H9 (cell line): ENCODE results near the gene DYRK1B. TPM values are rescaled to one million over a fixed set of nuclear protein-coding genes. Genes with fewer than 3 reads are reported as not detected.
A peak's percentile ranks its signal among the peaks of the same experiment; 100 is the strongest.

Experiments used
- DNase-seq: peaks from one replicate; pipeline ENCODE4 v3.0.0-alpha.2; 2017
- H2AFZ ChIP-seq: one replicate; pipeline ENCODE4 v1.6.1; 2013; ENCODE audit warnings: mild to moderate bottlenecking, low read length, control low read depth, moderate library complexity
- H2AK5ac ChIP-seq: 2 replicates; pipeline ENCODE4 v1.6.1; 2013; ENCODE audit warnings: low read length, control low read depth, mixed read lengths; ENCODE audit not compliant: insufficient read length
- H2BK120ac ChIP-seq: one replicate; pipeline ENCODE4 v1.6.1; 2013; ENCODE audit warnings: low read depth, mild to moderate bottlenecking, low read length, control low read depth, inconsistent platforms; ENCODE audit not compliant: poor library complexity, severe bottlenecking
- H2BK12ac ChIP-seq: 2 replicates; pipeline ENCODE4 v1.6.1; 2013; ENCODE audit warnings: low read length, control low read depth, mixed read lengths, low read depth; ENCODE audit not compliant: insufficient read length
- H2BK15ac ChIP-seq: 2 replicates; pipeline ENCODE4 v1.6.1; 2013; ENCODE audit warnings: low read depth, low read length, control low read depth
- H2BK20ac ChIP-seq: one replicate; pipeline ENCODE4 v1.6.1; 2013; ENCODE audit warnings: low read depth, mild to moderate bottlenecking, low read length, control low read depth, inconsistent platforms; ENCODE audit not compliant: poor library complexity, severe bottlenecking
- H2BK5ac ChIP-seq: 2 replicates; pipeline ENCODE4 v1.6.1; 2013; ENCODE audit warnings: low read length, control low read depth, mixed read lengths; ENCODE audit not compliant: insufficient read length
- H3K14ac ChIP-seq: 2 replicates; pipeline ENCODE4 v1.6.1; 2013; ENCODE audit warnings: low read length, control low read depth; ENCODE audit not compliant: insufficient read depth
- H3K18ac ChIP-seq: 2 replicates; pipeline ENCODE4 v1.6.1; 2013; ENCODE audit warnings: low read depth, mild to moderate bottlenecking, mixed read lengths, low read length, control low read depth; ENCODE audit not compliant: insufficient read length
- H3K23ac ChIP-seq: 2 replicates; pipeline ENCODE4 v1.6.1; 2013; ENCODE audit warnings: low read length, control low read depth, mixed read lengths, low read depth; ENCODE audit not compliant: insufficient read length
- H3K23me2 ChIP-seq: 2 replicates; pipeline ENCODE4 v1.6.1; 2013; ENCODE audit warnings: low read depth, mild to moderate bottlenecking, mixed read lengths, low read length, control low read depth; ENCODE audit not compliant: insufficient read length, poor library complexity, severe bottlenecking
- H3K27ac ChIP-seq: 2 replicates; pipeline ENCODE4 v1.5.1; 2013; ENCODE audit warnings: low read length, control low read depth, mixed read lengths, low read depth; ENCODE audit not compliant: insufficient read length
- H3K27me3 ChIP-seq: 2 replicates; pipeline ENCODE4 v1.6.1; 2013; ENCODE audit warnings: low read length, control low read depth, inconsistent platforms; ENCODE audit not compliant: insufficient read depth
- H3K4ac ChIP-seq: 2 replicates; pipeline ENCODE4 v1.6.1; 2013; ENCODE audit warnings: low read depth, mild to moderate bottlenecking, control low read depth, inconsistent platforms, low read length, moderate library complexity
- H3K4me1 ChIP-seq: 2 replicates; pipeline ENCODE4 v1.6.1; 2013; ENCODE audit warnings: low read length, control low read depth, inconsistent platforms; ENCODE audit not compliant: insufficient read depth
- H3K4me2 ChIP-seq: 2 replicates; pipeline ENCODE4 v1.6.1; 2013; ENCODE audit warnings: low read length, control low read depth, mixed read lengths; ENCODE audit not compliant: insufficient read length, insufficient read depth
- H3K56ac ChIP-seq: 2 replicates; pipeline ENCODE4 v1.6.1; 2013; ENCODE audit warnings: low read depth, mild to moderate bottlenecking, mixed read lengths, low read length, control low read depth; ENCODE audit not compliant: insufficient read length
- H3K79me1 ChIP-seq: 2 replicates; pipeline ENCODE4 v1.6.1; 2013; ENCODE audit warnings: low read depth, mild to moderate bottlenecking, moderate library complexity, low read length, control low read depth, inconsistent platforms; ENCODE audit not compliant: insufficient read depth, poor library complexity, severe bottlenecking
- H3K79me2 ChIP-seq: 2 replicates; pipeline ENCODE4 v1.6.1; 2013; ENCODE audit warnings: low read length, control low read depth, inconsistent platforms; ENCODE audit not compliant: insufficient read depth
- H3K9ac ChIP-seq: 2 replicates; pipeline ENCODE4 v1.6.1; 2013; ENCODE audit warnings: low read length, control low read depth, mixed read lengths; ENCODE audit not compliant: insufficient read length; ENCODE audit errors: extremely low read depth
- H3K9me3 ChIP-seq: one replicate; pipeline ENCODE4 v1.6.1; 2013; ENCODE audit warnings: low read depth, low read length, inconsistent platforms; ENCODE audit not compliant: control insufficient read depth
- H3T11ph ChIP-seq: one replicate; pipeline ENCODE4 v1.6.1; 2013; ENCODE audit warnings: mild to moderate bottlenecking, low read length, control low read depth, inconsistent platforms
- H4K20me1 ChIP-seq: one replicate; pipeline ENCODE4 v1.6.1; 2013; ENCODE audit not compliant: control insufficient read depth, insufficient read length, insufficient read depth
- H4K5ac ChIP-seq: 2 replicates; pipeline ENCODE4 v1.6.1; 2013; ENCODE audit warnings: low read depth, mild to moderate bottlenecking, mixed read lengths, low read length, control low read depth; ENCODE audit not compliant: insufficient read length
- H4K8ac ChIP-seq: replicated peaks from 2 replicates; pipeline ENCODE4 v1.6.1; 2013; ENCODE audit warnings: low read length, control low read depth, mixed read lengths, low read depth; ENCODE audit not compliant: insufficient read length
- H4K91ac ChIP-seq: 2 replicates; pipeline ENCODE4 v1.6.1; 2013; ENCODE audit warnings: low read depth, mild to moderate bottlenecking, moderate library complexity, mixed read lengths, low read length, control low read depth; ENCODE audit not compliant: insufficient read length
- H3K27ac Mint-ChIP-seq, 3 experiments: 2 replicates in 2 of 3; 3 replicates in 1 of 3; pipeline ENCODE4 v1.8.0; 2020 to 2021; ENCODE audit warnings: mixed read lengths in 3 of 3, mild to moderate bottlenecking in 1 of 3, moderate library complexity in 1 of 3
- H3K27me3 Mint-ChIP-seq: 2 replicates; pipeline ENCODE4 v1.8.0; 2021; ENCODE audit warnings: low read depth, mild to moderate bottlenecking, moderate library complexity, mixed read lengths
- H3K36me3 Mint-ChIP-seq, 3 experiments: 2 replicates in 2 of 3; 3 replicates in 1 of 3; pipeline ENCODE4 v1.8.0; 2020 to 2021; ENCODE audit warnings: low read depth in 3 of 3, mixed read lengths in 3 of 3; ENCODE audit not compliant: insufficient read depth in 1 of 3
- H3K4me1 Mint-ChIP-seq, 2 experiments: 2 replicates each; pipeline ENCODE4 v1.8.0; 2020; ENCODE audit warnings: mixed read lengths in 2 of 2
- H3K4me3 Mint-ChIP-seq, 2 experiments: 2 replicates in 1 of 2; 3 replicates in 1 of 2; pipeline ENCODE4 v1.8.0; 2020 to 2021; ENCODE audit warnings: mild to moderate bottlenecking in 2 of 2, mixed read lengths in 2 of 2, moderate library complexity in 1 of 2
- H3K9me3 Mint-ChIP-seq, 2 experiments: 2 replicates in 1 of 2; 3 replicates in 1 of 2; pipeline ENCODE4 v1.8.0; 2020; ENCODE audit warnings: mild to moderate bottlenecking in 2 of 2, mixed read lengths in 2 of 2, moderate library complexity in 1 of 2
- CTCF ChIP-seq: fragments of 200-600 bp; sonication (generic); conservative IDR thresholded peaks from 3 replicates; pipeline ENCODE4 v1.8.0; 2021; ENCODE audit warnings: antibody characterized with exemption, mild to moderate bottlenecking
- WGBS: extraction: QIAGEN DNeasy Blood & Tissue Kit; methylation state at CpG from one replicate; pipeline ENCODE4 v1.1.7; 2013; ENCODE audit warnings: missing lambda C conversion rate, low lambda C conversion rate, mixed read lengths; ENCODE audit not compliant: insufficient read length; ENCODE audit errors: extremely low coverage; 5-methylcytosine and 5-hydroxymethylcytosine counted together
- total RNA-seq: library from RNA; stranded (reverse); gene quantifications from 2 replicates; pipeline ENCODE4 v1.2.1, GENCODE V29; 2021

DYRK1B gene
- total RNA-seq, 1 experiment from 2014 or later: 14.3 TPM

- no CpG with 5 or more reads among the region's 24 CpGs for WGBS
- Histone ChIP-seq H2BK5ac (no peak overlapping the region), H4K20me1 (no peaks in the 10 kb centered on the region), H3K4me1 (no peaks in the 10 kb centered on the region), H2BK15ac (no peak overlapping the region), H3K4ac (no peak overlapping the region), H3K4me2 (peak overlapping the region; percentile 33), H3K23me2 (no peaks in the 10 kb centered on the region), H3K14ac (peak overlapping the region; percentile 21), H3K56ac (no peak overlapping the region), H4K5ac (no peak overlapping the region), H2BK120ac (no peak overlapping the region), H4K91ac (no peak overlapping the region), H3K18ac (peak overlapping the region; percentile 85), H3K27ac (no peak overlapping the region), H3K79me2 (no peaks in the 10 kb centered on the region), H2BK20ac (no peak overlapping the region), H3K23ac (no peak overlapping the region), H3K9me3 (no peaks in the 10 kb centered on the region), H3T11ph (no peak overlapping the region), H4K8ac (no peak overlapping the region), H2BK12ac (no peak overlapping the region), H2AK5ac (no peak overlapping the region), H3K9ac (peak overlapping the region; percentile 13), H2AFZ (no peak overlapping the region), H3K79me1 (no peaks in the 10 kb centered on the region), H3K27me3 (no peaks in the 10 kb centered on the region)
- no peak for TF ChIP-seq CTCF
- Mint-ChIP-seq H3K27ac (peak overlapping the region; percentile 25 to 96 (median 95); a peak in 5 of 7 replicates), H3K4me1 (peaks cover 18 to 19% of the 10 kb centered on the region in 2 experiments), H3K36me3 (peaks cover 26 to 75% (median 62%) of the 10 kb centered on the region in 3 experiments), H3K27me3 (no peaks in the 10 kb centered on the region), H3K4me3 (peak overlapping the region; percentile 76 to 80), H3K9me3 (no peaks in the 10 kb centered on the region)
- no peak for DNase-seq
Observed at GRCh38 chr19:39833160-39833463, 850 bp downstream of the DYRK1B start.
